Measurements from ENCODE around the gene CD200. TPM values are rescaled to one million over a fixed set of nuclear protein-coding genes. Genes with fewer than 3 reads are reported as not detected.

CD200 gene
- total RNA-seq, 4 donors from 2014 or later: 3.7 to 15.4 (median 7.1) TPM

DNA sequence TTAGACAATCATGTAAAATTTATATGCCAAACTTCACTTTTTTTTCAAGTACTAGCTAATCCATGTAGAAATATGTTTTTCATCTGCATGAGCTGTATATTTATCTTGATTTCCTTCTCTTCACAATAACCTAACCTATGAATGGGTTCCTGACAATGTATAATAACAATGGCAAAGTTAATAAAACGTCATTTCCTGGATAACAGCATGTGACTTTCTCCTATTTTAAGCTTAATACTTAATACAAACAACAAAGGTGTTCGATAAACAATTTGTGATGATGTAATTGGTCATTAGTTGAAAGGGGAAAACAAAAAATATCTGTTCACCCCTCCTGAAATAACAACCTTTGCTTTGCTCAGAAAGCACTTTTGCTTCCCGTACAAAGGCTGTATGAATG lies 20.4 kb downstream of the CD200 start:
- Histone ChIP-seq H3K27ac (no peak overlapping the region), H3K4me3 (no peak overlapping the region), H3K36me3 (no peaks in the 10 kb centered on the region), H3K4me1 (no peaks in the 10 kb centered on the region), H3K9me3 (no peaks in the 10 kb centered on the region), H3K27me3 (no peaks in the 10 kb centered on the region)
- no peak for TF ChIP-seq POLR2A (IDR thresholded peaks at IDR 0.05)
- TF ChIP-seq, protein P1, sequence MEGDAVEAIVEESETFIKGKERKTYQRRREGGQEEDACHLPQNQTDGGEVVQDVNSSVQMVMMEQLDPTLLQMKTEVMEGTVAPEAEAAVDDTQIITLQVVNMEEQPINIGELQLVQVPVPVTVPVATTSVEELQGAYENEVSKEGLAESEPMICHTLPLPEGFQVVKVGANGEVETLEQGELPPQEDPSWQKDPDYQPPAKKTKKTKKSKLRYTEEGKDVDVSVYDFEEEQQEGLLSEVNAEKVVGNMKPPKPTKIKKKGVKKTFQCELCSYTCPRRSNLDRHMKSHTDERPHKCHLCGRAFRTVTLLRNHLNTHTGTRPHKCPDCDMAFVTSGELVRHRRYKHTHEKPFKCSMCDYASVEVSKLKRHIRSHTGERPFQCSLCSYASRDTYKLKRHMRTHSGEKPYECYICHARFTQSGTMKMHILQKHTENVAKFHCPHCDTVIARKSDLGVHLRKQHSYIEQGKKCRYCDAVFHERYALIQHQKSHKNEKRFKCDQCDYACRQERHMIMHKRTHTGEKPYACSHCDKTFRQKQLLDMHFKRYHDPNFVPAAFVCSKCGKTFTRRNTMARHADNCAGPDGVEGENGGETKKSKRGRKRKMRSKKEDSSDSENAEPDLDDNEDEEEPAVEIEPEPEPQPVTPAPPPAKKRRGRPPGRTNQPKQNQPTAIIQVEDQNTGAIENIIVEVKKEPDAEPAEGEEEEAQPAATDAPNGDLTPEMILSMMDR (IDR thresholded peaks at IDR 0.05): no peak
- DNase-seq: no peak

DNA sequence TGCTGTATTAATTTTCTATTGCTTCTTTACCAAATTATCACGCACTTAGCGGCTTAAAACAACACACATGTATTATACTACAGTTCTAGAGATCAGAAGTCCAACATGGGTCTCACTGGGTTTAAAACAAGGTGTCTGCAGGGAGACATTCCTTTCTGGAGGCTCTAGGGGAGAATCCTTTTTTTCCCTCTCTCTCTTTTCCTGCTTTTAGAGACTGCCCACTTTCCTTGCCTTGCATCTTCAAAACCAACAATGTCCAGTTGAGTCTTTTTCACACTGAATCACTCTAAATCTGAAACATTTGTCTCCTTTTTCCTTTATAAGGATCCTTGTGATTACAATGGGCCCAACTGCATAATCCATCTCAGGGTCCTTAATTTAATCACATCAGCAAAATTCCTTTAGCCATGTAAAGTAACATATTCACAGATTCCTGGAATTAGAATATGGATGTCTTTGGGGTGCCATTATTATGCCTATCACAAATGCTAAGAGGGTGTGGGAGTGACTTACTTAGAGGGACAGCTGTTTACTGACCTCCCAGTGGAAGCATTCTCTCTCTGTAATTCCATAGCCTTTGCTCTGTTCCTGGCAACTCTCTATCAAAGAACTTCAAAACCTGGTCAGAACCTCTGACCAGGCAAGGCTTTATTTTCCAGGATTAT lies 21.8 kb downstream of the CD200 start:
- no peak for TF ChIP-seq POLR2A (IDR thresholded peaks at IDR 0.05)
- TF ChIP-seq, protein P1 (IDR thresholded peaks at IDR 0.05): no peak
- Histone ChIP-seq H3K4me1 (no peaks in the 10 kb centered on the region), H3K4me3 (no peak overlapping the region), H3K36me3 (no peaks in the 10 kb centered on the region), H3K27me3 (no peaks in the 10 kb centered on the region), H3K27ac (no peak overlapping the region), H3K9me3 (no peaks in the 10 kb centered on the region)
- DNase-seq: no peak

DNA sequence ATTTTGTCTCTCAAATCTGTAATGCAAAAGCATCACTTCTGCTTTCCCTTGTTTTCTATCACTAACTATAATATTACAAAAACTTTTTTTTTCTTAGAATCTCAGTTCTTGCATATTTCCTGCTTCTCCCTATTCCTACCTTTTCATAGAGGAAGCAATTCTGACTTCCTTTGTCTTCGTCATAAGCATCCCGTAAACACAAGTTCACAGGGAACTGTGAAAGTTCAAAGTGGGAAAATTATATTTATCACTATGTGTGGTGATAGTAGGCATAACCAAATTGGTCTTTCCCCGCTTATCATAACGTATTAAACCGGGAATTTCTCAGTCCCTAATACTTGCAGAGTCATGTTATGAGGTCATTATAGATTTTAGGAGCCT lies 22.3 kb downstream of the CD200 start:
- Histone ChIP-seq H3K36me3 (no peaks in the 10 kb centered on the region), H3K9me3 (no peaks in the 10 kb centered on the region), H3K27ac (no peak overlapping the region), H3K4me3 (no peak overlapping the region), H3K27me3 (no peaks in the 10 kb centered on the region), H3K4me1 (no peaks in the 10 kb centered on the region)
- DNase-seq: no peak
- no peak for TF ChIP-seq POLR2A (IDR thresholded peaks at IDR 0.05)
- TF ChIP-seq, protein P1 (IDR thresholded peaks at IDR 0.05): no peak

DNA sequence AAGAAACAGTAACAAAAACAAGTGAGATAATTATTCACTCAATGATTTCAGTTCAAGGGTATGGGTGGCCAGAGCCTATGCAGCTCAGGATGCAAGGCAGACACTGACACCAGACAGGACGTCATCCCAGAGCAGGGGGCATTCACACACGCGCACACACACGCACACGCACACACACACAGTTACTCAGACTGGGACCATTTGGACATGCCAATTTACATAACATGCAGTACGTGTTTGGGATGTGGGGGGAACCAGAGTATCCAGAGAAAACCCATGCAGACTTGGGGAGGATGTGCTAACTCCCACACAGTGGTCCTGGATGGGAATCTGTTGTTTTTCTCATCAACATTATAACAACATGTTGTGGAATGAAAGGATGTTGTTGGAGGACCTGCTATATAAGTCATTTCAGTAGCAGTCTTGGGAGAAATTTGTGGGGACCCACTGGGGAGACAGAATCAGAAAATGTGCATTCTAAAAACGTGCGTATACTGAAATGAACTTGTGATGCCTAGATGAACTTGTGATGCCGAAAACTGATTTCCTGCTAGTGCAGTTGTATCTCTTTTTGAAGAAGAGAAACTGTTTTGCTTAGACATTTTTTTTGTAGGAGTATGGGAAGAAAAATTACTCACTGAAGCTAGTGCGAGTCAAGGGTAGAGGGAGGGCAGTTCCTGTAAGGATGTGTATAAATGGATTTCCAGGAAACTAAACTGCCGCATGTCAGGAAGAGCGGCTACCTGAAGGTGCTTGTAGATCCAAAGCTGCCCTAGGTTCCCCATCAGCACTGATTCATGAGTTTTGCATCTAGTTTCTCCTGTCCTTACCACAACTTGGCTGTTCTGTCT lies 25.2 kb downstream of the CD200 start:
- Histone ChIP-seq H3K27me3 (no peaks in the 10 kb centered on the region), H3K4me3 (no peak overlapping the region), H3K36me3 (no peaks in the 10 kb centered on the region), H3K4me1 (no peaks in the 10 kb centered on the region), H3K9me3 (no peaks in the 10 kb centered on the region), H3K27ac (peak overlapping the region in 1 of 4 donors; percentile 21)
- TF ChIP-seq, protein P1 (IDR thresholded peaks at IDR 0.05): no peak
- no peak for TF ChIP-seq POLR2A (IDR thresholded peaks at IDR 0.05)
- DNase-seq: no peak

DNA sequence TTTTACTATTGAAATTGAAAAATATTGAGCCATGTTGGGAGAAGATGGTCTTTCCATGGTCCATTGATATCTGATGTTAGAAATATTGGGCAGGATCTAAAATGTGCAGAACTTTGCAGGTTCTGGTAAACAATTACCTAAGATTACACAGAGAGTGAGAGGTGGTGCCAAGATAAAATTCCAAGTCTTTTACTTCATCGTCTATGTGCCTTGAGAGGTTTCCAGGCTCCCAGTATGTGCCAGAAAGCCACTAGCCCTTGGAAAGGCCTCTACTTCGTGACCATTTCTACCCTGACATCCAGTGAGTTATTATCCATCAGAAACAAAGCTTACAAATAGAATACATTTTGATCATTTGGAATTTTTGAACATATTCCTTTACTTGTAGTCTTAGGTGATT lies 27.6 kb downstream of the CD200 start:
- H3K36me3 ChIP-seq: no peaks in the 10 kb centered on the region
- H3K9me3 ChIP-seq: no peaks in the 10 kb centered on the region
- no peaks in the 10 kb centered on the region for H3K4me1 ChIP-seq
- TF ChIP-seq, protein P1 (IDR thresholded peaks at IDR 0.05): no peak
- TF ChIP-seq POLR2A (IDR thresholded peaks at IDR 0.05): no peak
- H3K27me3 ChIP-seq: no peaks in the 10 kb centered on the region
- H3K27ac ChIP-seq: no peak overlapping the region
- DNase-seq: no peak
- no peak overlapping the region for H3K4me3 ChIP-seq

Measured in Peyer's patch (tissue), 4 donors.